Astrocyte (in vitro differentiated cells and primary cell): ENCODE measurements around the gene GRK5. TPM values are rescaled to one million over a fixed set of nuclear protein-coding genes. Genes with fewer than 3 reads are reported as not detected.
A peak's percentile ranks its signal among the peaks of the same experiment; 100 is the strongest.

ENCODE experiments used
- DNase-seq: peaks from one replicate; pipeline ENCODE4 v3.0.0-alpha.2; 2010; ENCODE audit warnings: low read depth
- FAIRE-seq: peaks from 2 replicates; lab custom pipeline; 2011; peaks lifted over from hg19 to GRCh38; lab: Jason Lieb, UNC
- H2AFZ ChIP-seq: 2 replicates; pipeline ENCODE4 v1.6.0; 2012; ENCODE audit warnings: low read depth, low read length, inconsistent platforms
- H3K27ac ChIP-seq: 2 replicates; pipeline ENCODE4 v1.5.1; 2011; ENCODE audit warnings: low read depth, low read length, inconsistent platforms
- H3K27me3 ChIP-seq: 2 replicates; pipeline ENCODE4 v1.6.0; 2011; ENCODE audit warnings: low read length, inconsistent platforms; ENCODE audit not compliant: insufficient read depth
- H3K36me3 ChIP-seq: 2 replicates; pipeline ENCODE4 v1.5.1; 2011; ENCODE audit warnings: low read length, inconsistent platforms; ENCODE audit not compliant: insufficient read depth
- H3K4me1 ChIP-seq: 2 replicates; pipeline ENCODE4 v1.5.1; 2011; ENCODE audit warnings: low read length, inconsistent platforms; ENCODE audit not compliant: insufficient read depth
- H3K4me2 ChIP-seq: 2 replicates; pipeline ENCODE4 v1.6.0; 2012; ENCODE audit warnings: low read length, inconsistent platforms
- H3K4me3 ChIP-seq: 2 replicates; pipeline ENCODE4 v1.5.1; 2011; ENCODE audit warnings: low read depth, mild to moderate bottlenecking, low read length, inconsistent platforms; ENCODE audit not compliant: insufficient read depth
- H3K79me2 ChIP-seq: 2 replicates; pipeline ENCODE4 v1.6.0; 2012; ENCODE audit warnings: mild to moderate bottlenecking, low read length, inconsistent platforms; ENCODE audit not compliant: insufficient read depth
- H3K9ac ChIP-seq: 2 replicates; pipeline ENCODE4 v1.6.0; 2012; ENCODE audit warnings: mild to moderate bottlenecking, low read length, inconsistent platforms
- H3K9me3 ChIP-seq: 2 replicates; pipeline ENCODE4 v1.5.1; 2012; ENCODE audit warnings: low read depth, mild to moderate bottlenecking, low read length, inconsistent platforms; ENCODE audit not compliant: insufficient read depth
- H4K20me1 ChIP-seq: 2 replicates; pipeline ENCODE4 v1.6.0; 2012; ENCODE audit warnings: low read length, inconsistent platforms; ENCODE audit not compliant: insufficient read depth
- H3K27ac Mint-ChIP-seq: one replicate; pipeline ENCODE4 v1.8.0; 2021; ENCODE audit warnings: mild to moderate bottlenecking, mixed read lengths; ENCODE audit not compliant: unreplicated experiment
- H3K27me3 Mint-ChIP-seq: one replicate; pipeline ENCODE4 v1.8.0; 2021; ENCODE audit warnings: low read depth, mixed read lengths; ENCODE audit not compliant: unreplicated experiment
- H3K36me3 Mint-ChIP-seq: one replicate; pipeline ENCODE4 v1.8.0; 2021; ENCODE audit warnings: low read depth, mixed read lengths; ENCODE audit not compliant: unreplicated experiment
- H3K4me1 Mint-ChIP-seq: one replicate; pipeline ENCODE4 v1.8.0; 2021; ENCODE audit warnings: low read depth, mixed read lengths; ENCODE audit not compliant: unreplicated experiment
- H3K4me3 Mint-ChIP-seq: one replicate; pipeline ENCODE4 v1.8.0; 2021; ENCODE audit warnings: mild to moderate bottlenecking, moderate library complexity, mixed read lengths; ENCODE audit not compliant: unreplicated experiment
- H3K9me3 Mint-ChIP-seq: one replicate; pipeline ENCODE4 v1.8.0; 2021; ENCODE audit warnings: mild to moderate bottlenecking, mixed read lengths; ENCODE audit not compliant: unreplicated experiment
- EZH2 ChIP-seq: IDR thresholded peaks from 2 replicates; pipeline ENCODE4 v1.6.1; 2012; ENCODE audit warnings: mild to moderate bottlenecking, low read length, inconsistent platforms; ENCODE audit not compliant: insufficient read depth
- total RNA-seq: library from RNA; stranded (reverse); gene quantifications from 2 replicates; pipeline ENCODE4 v1.2.1, GENCODE V29; 2021
- TF ChIP-seq, protein P1 (sequence below): IDR thresholded peaks from 2 replicates; pipeline ENCODE4 v1.5.1; 2011; ENCODE audit warnings: low read depth, mild to moderate bottlenecking, inconsistent platforms, low read length, moderate library complexity; ENCODE audit not compliant: insufficient read depth

Gene GRK5
- total RNA-seq, 1 donor from 2014 or later = 8.5 TPM

DNA sequence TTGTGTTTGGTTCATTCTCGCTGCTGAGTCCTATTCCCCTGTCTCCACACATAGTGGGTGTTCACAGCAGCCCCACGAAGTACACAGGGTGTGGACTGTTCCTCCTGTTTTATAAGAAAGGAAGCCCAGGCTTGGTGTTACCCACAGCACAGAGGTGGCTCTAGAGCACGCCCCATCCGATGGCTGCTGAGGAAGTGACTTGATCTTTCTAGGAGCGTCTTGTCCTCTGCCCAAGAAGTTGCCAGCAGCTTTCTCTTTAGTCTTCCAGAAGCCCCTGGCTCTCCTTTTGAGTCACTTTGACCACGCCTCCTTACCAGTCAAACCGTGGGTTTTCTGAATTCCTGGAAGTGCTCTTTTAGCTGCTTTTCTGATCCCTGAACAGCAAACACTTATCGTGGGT lies 94.0 kb downstream of the GRK5 start:
- Histone ChIP-seq H3K9me3 (no peaks in the 10 kb centered on the region), H3K27me3 (no peaks in the 10 kb centered on the region), H3K27ac (no peak overlapping the region), H3K4me3 (no peak overlapping the region), H2AFZ (no peak overlapping the region), H4K20me1 (peaks cover 48% of the 10 kb centered on the region), H3K4me1 (peaks cover 22% of the 10 kb centered on the region), H3K9ac (no peak overlapping the region), H3K4me2 (peak overlapping the region; percentile 2), H3K79me2 (peaks cover 14% of the 10 kb centered on the region), H3K36me3 (no peaks in the 10 kb centered on the region)
- Mint-ChIP-seq H3K36me3 (peaks cover 20% of the 10 kb centered on the region), H3K4me1 (peaks cover 34% of the 10 kb centered on the region), H3K4me3 (no peak overlapping the region), H3K27me3 (no peaks in the 10 kb centered on the region), H3K27ac (peak overlapping the region; percentile 34), H3K9me3 (peaks cover 5% of the 10 kb centered on the region)
- no peak for FAIRE-seq
- no peak for TF ChIP-seq EZH2
- TF ChIP-seq, protein P1, sequence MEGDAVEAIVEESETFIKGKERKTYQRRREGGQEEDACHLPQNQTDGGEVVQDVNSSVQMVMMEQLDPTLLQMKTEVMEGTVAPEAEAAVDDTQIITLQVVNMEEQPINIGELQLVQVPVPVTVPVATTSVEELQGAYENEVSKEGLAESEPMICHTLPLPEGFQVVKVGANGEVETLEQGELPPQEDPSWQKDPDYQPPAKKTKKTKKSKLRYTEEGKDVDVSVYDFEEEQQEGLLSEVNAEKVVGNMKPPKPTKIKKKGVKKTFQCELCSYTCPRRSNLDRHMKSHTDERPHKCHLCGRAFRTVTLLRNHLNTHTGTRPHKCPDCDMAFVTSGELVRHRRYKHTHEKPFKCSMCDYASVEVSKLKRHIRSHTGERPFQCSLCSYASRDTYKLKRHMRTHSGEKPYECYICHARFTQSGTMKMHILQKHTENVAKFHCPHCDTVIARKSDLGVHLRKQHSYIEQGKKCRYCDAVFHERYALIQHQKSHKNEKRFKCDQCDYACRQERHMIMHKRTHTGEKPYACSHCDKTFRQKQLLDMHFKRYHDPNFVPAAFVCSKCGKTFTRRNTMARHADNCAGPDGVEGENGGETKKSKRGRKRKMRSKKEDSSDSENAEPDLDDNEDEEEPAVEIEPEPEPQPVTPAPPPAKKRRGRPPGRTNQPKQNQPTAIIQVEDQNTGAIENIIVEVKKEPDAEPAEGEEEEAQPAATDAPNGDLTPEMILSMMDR = no peak
- DNase-seq = no peak

DNA sequence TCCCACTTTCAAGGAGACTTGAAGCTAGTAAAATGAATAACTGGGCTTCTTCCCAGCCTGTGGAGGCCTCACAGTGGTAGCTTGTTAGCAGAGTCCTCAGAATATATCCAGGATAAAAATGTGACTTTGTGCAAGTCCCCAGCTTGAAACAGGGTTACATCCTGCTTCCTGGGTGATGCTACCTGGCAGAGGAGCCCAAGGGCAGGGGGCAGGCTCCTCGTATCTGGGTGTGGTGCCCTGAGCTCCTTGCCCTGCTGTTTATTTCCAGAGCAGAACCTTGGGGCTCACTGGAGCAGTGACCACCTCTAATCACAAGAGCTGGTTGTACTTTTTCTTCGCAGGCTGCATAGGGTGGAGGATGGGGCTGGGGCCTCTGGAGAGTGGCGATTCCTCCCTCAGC lies 94.8 kb downstream of the GRK5 start:
- Histone ChIP-seq H3K27me3 (no peaks in the 10 kb centered on the region), H3K9ac (no peak overlapping the region), H3K27ac (no peak overlapping the region), H2AFZ (no peak overlapping the region), H3K4me1 (peaks cover 30% of the 10 kb centered on the region), H3K9me3 (no peaks in the 10 kb centered on the region), H4K20me1 (peaks cover 46% of the 10 kb centered on the region), H3K4me3 (no peak overlapping the region), H3K4me2 (no peak overlapping the region), H3K36me3 (no peaks in the 10 kb centered on the region), H3K79me2 (peaks cover 13% of the 10 kb centered on the region)
- H3K4me3 Mint-ChIP-seq = no peak overlapping the region
- peaks cover 15% of the 10 kb centered on the region for H3K36me3 Mint-ChIP-seq
- no peak for DNase-seq
- TF ChIP-seq, protein P1 = no peak
- no peak for TF ChIP-seq EZH2
- peaks cover 5% of the 10 kb centered on the region for H3K9me3 Mint-ChIP-seq
- no peaks in the 10 kb centered on the region for H3K27me3 Mint-ChIP-seq
- peaks cover 41% of the 10 kb centered on the region for H3K4me1 Mint-ChIP-seq
- no peak for FAIRE-seq
- no peak overlapping the region for H3K27ac Mint-ChIP-seq

DNA sequence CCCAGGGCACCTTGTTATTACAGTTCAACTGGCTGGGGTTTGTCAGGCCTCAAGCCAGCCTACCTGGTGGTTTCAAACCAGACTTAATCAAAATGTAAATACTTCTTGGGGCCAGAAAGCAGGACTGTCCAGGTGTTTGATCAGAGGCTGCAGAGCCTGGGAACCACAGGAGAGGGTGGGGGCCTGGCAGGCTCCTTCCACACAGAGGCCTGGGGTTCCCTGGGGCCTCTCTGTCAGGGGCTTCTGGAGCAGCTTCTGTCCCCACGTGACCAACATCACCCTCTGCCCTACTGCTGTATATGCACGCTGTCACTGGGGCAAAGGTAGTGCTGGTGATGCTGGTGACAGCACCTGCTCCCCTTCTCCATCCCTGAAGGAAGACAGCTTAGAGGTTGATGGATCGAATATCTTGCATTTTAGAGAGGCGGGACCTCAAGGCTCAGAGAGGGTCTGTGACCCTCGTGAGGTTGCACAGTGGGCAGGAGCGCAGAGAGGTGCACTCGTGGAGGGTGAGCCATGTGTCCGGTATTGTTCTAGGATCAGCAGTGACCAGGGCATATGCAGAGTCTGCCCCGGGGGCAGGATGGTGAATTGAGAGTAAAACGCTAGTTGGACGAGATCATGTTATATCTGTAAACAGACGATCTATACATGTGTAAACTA lies 95.4 kb downstream of the GRK5 start:
- Mint-ChIP-seq H3K9me3 (peaks cover 3% of the 10 kb centered on the region), H3K27me3 (no peaks in the 10 kb centered on the region), H3K4me1 (peaks cover 46% of the 10 kb centered on the region), H3K27ac (no peak overlapping the region), H3K36me3 (peaks cover 14% of the 10 kb centered on the region), H3K4me3 (no peak overlapping the region)
- Histone ChIP-seq H3K4me3 (no peak overlapping the region), H3K4me2 (no peak overlapping the region), H3K79me2 (peaks cover 13% of the 10 kb centered on the region), H3K4me1 (peaks cover 35% of the 10 kb centered on the region), H3K27me3 (no peaks in the 10 kb centered on the region), H3K9ac (no peak overlapping the region), H3K27ac (no peak overlapping the region), H2AFZ (no peak overlapping the region), H4K20me1 (peaks cover 45% of the 10 kb centered on the region), H3K9me3 (no peaks in the 10 kb centered on the region), H3K36me3 (no peaks in the 10 kb centered on the region)
- DNase-seq (no peak), FAIRE-seq (no peak)
- TF ChIP-seq, protein P1 = no peak
- TF ChIP-seq EZH2 = no peak
